Measurements from ENCODE around the gene ZNF521.

ZNF521 gene

GRCh38 chr18:25223211-25223610, 128.8 kb downstream of the ZNF521 start:
- ATAC-seq: no peak

GRCh38 chr18:25222648-25223047, 129.3 kb downstream of the ZNF521 start:
- ATAC-seq: no peak

- ATAC-seq: no peak
Measured at GRCh38 chr18:25210622-25211021, 141.3 kb downstream of the ZNF521 start.

DNA sequence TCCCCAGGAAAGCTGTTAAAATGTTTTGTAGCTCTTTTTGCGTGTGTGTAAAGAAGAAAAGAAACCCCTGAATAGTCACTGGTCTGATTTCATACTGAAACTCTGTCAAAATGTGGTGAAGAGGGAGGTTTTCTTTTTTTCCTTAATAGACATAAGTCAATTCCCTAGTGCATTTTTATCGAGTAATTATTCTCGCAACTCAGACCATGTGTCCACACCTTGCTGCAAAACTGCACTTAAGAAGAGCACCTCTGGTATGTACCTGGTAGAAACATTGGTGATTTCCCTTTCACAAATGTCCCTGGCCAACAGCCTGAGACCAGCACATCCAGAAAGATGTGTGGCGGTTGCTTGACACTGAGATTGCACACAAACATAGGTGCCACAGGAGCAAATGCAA, 159.9 kb downstream of the ZNF521 start:
- no peak for ATAC-seq

DNA sequence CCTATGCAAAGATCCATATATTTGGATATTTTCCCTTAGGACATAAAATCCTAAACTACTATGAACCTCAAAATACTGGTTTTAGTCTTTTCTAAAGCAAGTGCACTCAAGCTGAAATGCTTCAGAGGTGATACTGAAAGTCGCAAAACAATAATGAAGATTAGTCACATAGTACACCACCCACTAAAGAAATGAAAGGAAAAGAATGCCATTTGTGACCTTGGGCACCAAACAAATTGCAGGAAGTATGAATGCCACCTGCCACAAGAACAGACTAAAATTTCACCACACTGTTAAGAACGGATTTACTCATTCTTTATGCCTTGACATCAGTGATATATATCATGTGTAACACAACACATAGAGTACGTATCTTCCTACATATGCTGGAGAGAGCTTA, 161.5 kb downstream of the ZNF521 start:
- ATAC-seq: no peak

DNA sequence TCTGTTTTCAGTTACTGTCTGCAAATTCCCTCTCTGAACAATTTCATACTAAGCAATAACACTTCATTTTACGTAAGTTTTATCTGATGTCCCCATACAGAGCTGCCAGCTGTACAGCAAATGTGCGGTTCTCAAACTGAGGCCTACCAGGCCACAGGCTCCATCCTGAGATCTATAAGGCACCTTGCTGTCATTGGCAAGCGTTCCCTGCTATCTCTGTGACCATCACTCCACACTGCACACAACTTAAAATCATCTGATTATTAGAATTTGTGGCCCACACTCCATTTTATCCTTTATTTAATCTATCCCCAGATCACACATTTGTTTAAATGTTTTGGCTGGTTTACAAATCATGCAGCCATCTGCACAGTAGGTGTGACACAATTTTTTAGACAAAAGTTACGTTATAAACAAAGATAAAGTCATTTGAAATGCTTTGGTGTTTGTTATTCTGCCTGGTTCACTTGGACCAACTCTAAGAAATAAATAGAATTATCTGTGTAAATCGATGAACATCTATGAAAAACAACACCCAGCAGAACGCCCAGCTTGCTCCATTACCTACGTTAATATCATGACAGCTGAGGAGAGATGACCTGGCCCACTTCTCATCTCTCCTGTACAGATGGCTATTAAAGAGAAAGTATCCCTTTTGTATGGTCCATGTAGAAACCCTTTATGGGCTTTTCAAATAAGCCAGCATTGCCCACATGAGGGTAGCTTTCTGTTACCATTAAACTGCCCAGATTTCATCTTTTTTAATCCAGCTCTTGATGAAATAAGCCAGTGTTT, 162.4 kb downstream of the ZNF521 start:
- no peak for ATAC-seq

- ATAC-seq: no peak
Measured at GRCh38 chr18:25187521-25188192, 164.3 kb downstream of the ZNF521 start.

- no peak for ATAC-seq
Measured at GRCh38 chr18:25186871-25187270, 165.1 kb downstream of the ZNF521 start.

GRCh38 chr18:25181993-25182392, 170.0 kb downstream of the ZNF521 start:
- ATAC-seq: no peak

GRCh38 chr18:25181581-25181980, 170.4 kb downstream of the ZNF521 start:
- ATAC-seq: no peak

GRCh38 chr18:25180973-25181548, 170.9 kb downstream of the ZNF521 start:
- ATAC-seq: no peak

DNA sequence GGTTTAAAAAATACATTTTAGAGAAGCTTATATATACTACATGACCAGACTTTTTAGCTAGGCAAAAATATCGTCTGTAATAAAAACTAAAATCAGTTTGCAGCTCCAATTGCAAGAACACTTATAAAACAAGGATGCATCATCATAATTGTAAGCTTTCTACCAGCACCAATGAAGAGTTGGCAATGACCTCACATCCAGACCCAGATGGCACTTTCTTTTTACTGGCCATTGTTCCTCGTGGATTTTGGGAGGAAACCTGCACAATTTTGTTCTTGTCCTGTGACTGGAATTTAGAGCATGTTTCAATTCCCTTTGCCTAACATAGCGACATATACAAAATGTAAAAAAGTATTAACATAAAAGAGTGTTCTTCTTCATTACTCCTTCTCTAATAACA, 174.3 kb downstream of the ZNF521 start:
- ATAC-seq: no peak

DNA sequence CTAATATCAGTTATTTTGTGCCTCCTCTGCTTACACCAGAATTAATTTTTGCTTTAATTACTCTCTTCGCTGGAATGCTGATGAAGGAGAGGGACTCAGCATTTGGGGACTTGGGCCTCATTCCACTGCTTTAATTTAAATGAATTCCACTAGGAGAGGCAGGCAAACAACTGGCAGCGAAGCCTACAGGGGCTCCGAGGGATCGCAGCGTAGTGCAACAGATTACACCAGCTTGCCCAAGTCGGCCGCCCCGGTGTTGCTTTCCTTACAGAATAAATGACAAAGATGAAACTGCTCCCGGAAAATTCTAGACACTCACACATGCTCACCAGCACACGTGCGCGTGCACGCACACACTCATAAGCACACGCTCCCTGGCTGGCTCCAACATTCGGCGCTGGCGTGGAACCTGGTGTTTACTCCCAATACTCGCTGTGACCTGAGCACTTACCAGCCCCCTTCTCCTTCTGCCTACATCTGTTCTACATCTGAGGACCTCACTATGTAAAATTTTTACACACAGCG, 175.4 kb downstream of the ZNF521 start:
- no peak for ATAC-seq

DNA sequence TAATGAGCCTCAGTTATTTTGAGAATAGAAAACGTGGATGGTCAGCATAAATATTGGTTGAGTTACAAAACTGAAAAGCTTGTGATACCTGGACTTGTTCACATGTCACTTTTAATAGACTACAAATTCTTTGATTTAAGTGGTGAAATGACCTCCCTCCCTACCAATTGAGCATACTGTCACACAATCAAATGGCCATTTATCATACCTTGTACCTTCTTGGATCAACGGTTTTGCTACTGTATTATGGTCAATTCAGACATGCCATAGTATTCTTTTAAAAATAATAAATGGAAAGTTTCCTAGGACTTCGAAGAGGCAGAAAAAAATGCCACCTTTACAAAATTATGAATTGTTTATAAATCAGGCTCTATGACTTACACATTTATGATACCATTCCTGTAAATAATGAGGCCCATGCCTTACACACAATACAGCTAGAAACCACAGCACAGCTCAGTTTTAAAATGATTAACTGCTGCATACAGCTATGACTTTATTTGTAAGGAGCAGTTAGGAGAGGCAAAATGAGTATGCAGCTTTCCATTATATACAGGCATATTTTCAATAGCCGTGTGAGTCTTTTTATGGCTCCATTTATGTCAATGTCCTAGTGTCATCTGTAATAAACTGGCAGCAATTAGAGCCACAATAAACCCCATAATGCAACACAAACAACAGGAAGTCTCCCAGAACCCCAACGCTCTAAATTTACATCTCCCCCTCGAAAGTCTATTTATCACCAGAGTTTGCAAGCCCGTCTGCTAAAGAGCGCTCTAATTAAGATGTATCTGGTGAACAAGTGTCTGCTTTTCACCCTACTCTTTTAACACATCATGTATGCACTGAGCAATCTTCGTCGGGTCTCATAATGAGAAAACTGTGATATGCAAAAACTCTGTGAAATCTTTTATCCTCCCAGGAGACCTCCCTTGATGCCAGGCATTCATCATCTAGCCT, 176.1 kb downstream of the ZNF521 start:
- ATAC-seq: no peak

DNA sequence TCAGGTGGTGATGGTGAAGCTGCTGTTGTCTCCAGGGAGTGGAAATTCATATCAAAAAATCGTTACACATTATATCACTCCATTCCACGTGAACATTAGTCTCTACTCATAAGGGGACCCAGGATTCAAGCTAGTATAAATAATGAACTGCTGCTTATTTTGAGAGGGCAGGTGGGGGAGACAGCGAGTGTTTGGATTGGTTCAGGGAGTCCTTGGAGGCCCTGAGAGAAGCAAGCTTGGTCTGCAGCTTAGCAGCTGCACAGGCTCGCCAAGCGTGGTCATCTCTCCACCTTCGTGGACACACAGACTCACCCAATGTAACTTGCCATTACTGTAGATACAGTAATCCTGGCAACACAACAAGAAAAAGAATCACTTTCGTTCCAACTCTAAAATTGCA, 177.6 kb downstream of the ZNF521 start:
- no peak for ATAC-seq

GRCh38 chr18:25171334-25171733, 180.6 kb downstream of the ZNF521 start:
- no peak for ATAC-seq

DNA sequence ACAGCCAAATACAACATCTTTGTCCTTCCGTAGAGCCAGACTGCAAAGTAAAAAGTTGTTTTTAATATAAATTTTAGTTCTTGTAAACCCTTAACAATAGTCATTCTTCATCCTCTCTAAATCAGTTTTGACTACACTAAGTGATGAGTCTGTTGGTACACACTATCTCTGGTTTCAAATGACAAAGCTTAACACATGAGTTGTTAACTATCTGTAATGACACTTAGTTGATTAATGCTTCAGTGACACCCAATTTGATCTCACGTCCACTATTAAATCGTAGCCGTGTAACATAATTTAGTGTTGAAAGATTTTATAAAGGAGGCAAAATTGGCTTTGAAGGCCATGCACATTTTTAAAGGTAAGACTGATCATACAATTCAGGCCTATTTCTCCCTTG, 181.6 kb downstream of the ZNF521 start:
- no peak for ATAC-seq

DNA sequence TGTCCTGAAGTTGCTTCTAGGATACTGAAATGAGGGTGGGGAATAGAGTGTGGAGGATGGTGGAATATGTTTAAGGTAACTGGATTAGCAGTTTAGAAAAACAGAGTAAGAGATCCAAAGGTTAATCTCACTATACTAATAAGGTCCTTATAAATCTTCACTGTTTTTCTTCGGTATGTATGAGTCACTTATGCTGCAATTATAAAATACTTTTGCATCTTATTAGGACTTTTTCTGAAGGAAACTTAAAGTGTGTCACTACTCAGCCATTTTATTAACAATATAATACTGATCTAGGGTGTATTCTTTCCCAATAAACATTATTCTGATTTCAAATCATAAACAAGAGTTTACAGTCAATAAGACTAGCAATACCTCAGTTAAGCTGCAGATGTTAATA, 182.3 kb downstream of the ZNF521 start:
- ATAC-seq: no peak

GRCh38 chr18:25167612-25168410, 184.2 kb downstream of the ZNF521 start:
- no peak for ATAC-seq

GRCh38 chr18:25166113-25166512, 185.9 kb downstream of the ZNF521 start:
- ATAC-seq: no peak
